ENCODE results near the gene ARAP3. TPM values are rescaled to one million over a fixed set of nuclear protein-coding genes. Genes with fewer than 3 reads are reported as not detected.
"Not testable (repeated sequence)": the region's sequence is repeated elsewhere in the genome, so short reads cannot be mapped to it uniquely, and the experiment has no call there.

The ARAP3 gene, protein sequence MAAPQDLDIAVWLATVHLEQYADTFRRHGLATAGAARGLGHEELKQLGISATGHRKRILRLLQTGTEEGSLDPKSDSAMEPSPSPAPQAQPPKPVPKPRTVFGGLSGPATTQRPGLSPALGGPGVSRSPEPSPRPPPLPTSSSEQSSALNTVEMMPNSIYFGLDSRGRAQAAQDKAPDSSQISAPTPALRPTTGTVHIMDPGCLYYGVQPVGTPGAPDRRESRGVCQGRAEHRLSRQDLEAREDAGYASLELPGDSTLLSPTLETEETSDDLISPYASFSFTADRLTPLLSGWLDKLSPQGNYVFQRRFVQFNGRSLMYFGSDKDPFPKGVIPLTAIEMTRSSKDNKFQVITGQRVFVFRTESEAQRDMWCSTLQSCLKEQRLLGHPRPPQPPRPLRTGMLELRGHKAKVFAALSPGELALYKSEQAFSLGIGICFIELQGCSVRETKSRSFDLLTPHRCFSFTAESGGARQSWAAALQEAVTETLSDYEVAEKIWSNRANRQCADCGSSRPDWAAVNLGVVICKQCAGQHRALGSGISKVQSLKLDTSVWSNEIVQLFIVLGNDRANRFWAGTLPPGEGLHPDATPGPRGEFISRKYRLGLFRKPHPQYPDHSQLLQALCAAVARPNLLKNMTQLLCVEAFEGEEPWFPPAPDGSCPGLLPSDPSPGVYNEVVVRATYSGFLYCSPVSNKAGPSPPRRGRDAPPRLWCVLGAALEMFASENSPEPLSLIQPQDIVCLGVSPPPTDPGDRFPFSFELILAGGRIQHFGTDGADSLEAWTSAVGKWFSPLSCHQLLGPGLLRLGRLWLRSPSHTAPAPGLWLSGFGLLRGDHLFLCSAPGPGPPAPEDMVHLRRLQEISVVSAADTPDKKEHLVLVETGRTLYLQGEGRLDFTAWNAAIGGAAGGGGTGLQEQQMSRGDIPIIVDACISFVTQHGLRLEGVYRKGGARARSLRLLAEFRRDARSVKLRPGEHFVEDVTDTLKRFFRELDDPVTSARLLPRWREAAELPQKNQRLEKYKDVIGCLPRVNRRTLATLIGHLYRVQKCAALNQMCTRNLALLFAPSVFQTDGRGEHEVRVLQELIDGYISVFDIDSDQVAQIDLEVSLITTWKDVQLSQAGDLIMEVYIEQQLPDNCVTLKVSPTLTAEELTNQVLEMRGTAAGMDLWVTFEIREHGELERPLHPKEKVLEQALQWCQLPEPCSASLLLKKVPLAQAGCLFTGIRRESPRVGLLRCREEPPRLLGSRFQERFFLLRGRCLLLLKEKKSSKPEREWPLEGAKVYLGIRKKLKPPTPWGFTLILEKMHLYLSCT (N-terminal part only)
- 10 to 100 TPM in 1 of 4 donors, 1 to 10 TPM in 3; 5.4 to 11.7 (median 8.3) TPM for total RNA-seq

- intact Hi-C loops (cut with DNase I): no loop called here
- Histone ChIP-seq H3K4me1 (peaks cover 8 to 18% of the 10 kb centered on the region in 2 donors), H3K4me3 (replicated peaks in 1 of 3) (peak within 1 kb of the TSS in 1 of 3 donors; percentile 35), H3K9me3 (no peaks in the 10 kb centered on the region), H3K36me3 (no peaks in the 10 kb centered on the region), H3K27ac (peak within 1 kb of the TSS; percentile 48 to 70 (median 63)), H3K27me3 (no peaks in the 10 kb centered on the region)
- 9 to 16% methylated on average over 24 to 46 of the region's 77 CpGs for whole genome bisulfite sequencing, 2 donors
- DNase-seq: peak; percentile 79 to 85
- TF ChIP-seq POLR2A (IDR thresholded peaks at IDR 0.05) (no peak), CTCF (IDR thresholded peaks at IDR 0.05) (no peak)
These were observed at the start of gene ARAP3 for GRCh38 chr5:141681695-141682641. Gene ARAP3, minus strand, starts transcription at chr5:141682230. Its CDS starts 1,744 bp downstream, at chr5:141680486.

DNA sequence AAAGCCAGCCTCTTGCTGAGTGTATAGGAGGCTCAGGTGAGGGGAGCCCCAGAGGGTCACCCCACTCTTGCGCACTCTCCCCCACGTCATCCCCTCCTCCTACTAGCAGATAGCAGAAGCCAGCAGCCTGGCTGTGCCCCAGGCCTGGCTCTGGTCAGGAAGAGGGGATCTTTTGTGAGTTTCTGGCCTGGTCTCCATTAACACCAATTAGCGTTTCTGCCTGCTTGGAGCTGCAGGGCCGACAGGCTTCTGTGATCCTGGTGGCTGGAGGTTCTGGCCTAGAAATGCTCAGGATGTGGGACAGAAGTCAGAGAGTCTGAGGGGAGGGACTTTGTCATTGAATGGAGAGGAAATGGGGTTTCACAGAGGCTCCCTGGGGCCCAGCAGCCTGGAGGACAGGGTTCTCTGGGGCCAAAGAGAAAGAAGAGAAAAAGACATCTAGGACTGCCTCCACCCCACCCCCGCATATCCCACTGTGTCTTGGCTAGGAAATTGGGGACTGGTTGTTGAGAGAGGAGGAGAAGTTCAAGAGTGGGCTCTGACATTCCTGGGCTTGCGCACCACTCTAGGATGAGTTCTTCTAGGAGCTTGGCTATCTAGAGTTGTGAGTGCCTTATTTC is 47.5 kb upstream of the ARAP3 start:
- H3K27ac ChIP-seq: no peak overlapping the region
- no peaks in the 10 kb centered on the region for H3K36me3 ChIP-seq
- WGBS, 2 donors: 66 to 70% methylated on average over 6 of the region's 6 CpGs
- H3K9me3 ChIP-seq: no peaks in the 10 kb centered on the region
- no peaks in the 10 kb centered on the region for H3K4me1 ChIP-seq
- intact Hi-C loops (cut with DNase I): no loop called here
- H3K4me3 ChIP-seq (replicated peaks in 1 of 3): no peak overlapping the region
- no peaks in the 10 kb centered on the region for H3K27me3 ChIP-seq
- no peak for DNase-seq
- TF ChIP-seq CTCF (IDR thresholded peaks at IDR 0.05) (no peak), POLR2A (IDR thresholded peaks at IDR 0.05) (no peak)

DNA sequence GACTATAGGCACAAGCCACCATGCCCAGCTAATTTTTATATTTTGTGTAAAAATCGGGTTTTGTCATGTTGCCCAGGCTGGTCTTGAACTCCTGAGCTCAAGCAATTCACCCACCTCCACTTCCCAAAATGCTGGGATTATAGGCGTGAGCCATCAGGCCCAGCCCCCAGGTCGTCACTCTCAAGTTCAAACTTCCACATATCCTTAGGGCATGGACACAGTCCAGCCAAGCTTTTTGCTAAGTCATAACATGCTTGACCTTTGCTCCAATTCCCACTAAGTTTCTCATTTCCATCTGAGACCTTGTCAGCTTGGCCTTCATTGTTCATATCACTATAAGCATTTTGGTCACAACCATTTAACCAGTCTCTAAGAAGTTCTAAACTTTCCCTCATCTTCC is 43.9 kb upstream of the ARAP3 start:
- no peak for TF ChIP-seq POLR2A (IDR thresholded peaks at IDR 0.05)
- TF ChIP-seq CTCF (IDR thresholded peaks at IDR 0.05): no peak
- DNase-seq: no peak
- no peak overlapping the region for H3K4me3 ChIP-seq (replicated peaks in 1 of 3)
- no peak overlapping the region for H3K27ac ChIP-seq
- WGBS, 2 donors: 67 to 71% methylated on average over 3 of the region's 3 CpGs
- no peaks in the 10 kb centered on the region for H3K27me3 ChIP-seq
- H3K36me3 ChIP-seq: no peaks in the 10 kb centered on the region
- no peaks in the 10 kb centered on the region for H3K4me1 ChIP-seq
- no peaks in the 10 kb centered on the region for H3K9me3 ChIP-seq
- intact Hi-C loops (cut with DNase I): no loop called here

DNA sequence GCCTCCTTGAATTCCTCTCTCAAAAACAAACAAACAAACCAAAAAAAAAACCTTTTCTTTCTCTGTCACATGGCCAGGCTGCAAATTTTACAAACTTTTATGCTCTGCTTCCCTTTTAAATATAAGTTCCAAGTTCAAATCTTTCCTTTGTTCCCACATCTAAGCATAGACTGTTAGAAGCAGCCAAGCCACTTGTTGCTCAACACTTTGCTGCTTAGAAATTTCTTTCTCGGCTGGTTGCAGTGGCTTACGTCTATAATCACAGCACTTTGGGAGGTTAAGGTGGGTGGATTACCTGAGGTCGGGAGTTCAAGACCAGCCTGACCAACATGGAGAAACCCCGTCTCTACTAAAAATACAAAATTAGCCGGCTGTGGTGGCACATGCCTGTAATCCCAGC is 43.1 kb upstream of the ARAP3 start:
- H3K9me3 ChIP-seq; H3K27ac ChIP-seq; H3K4me1 ChIP-seq; DNase-seq; H3K36me3 ChIP-seq; H3K27me3 ChIP-seq; intact Hi-C loops (cut with DNase I); H3K4me3 ChIP-seq (replicated peaks in 1 of 3): not testable (repeated sequence)
- 72 to 81% methylated on average over 5 of the region's 5 CpGs for WGBS, 2 donors
